Measurements from ENCODE around the gene TLR5. TPM values are rescaled to one million over a fixed set of nuclear protein-coding genes. Genes with fewer than 3 reads are reported as not detected.

Gene TLR5
- total and polyA plus RNA-seq, 2 experiments from 2014 or later = 1.5 to 1.9 TPM

DNA sequence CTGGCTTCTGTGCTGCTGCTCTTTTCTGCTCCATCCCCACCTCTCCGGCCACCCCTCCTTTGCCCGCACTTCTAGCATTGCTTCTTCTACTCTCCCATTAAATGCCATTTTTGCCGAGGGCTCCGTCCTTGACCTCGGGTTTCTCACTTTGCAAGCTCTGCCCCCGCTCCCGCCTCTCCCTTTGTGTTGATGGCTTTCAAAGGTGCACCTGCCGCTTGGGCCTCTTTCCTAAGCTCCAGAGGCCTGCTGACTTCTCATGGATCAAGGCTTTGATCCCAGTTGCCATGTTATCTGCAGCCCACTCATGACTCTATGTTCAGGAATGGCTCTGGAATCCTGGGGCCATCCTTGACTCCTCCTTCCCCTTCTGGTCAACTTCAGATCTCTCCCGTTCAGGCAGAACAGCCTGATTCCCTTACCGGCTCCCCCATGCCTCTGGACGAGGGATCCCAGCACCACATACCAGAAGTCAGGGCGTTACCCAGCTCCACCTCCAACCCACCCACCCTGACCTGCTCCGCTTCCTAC lies 54.3 kb downstream of the TLR5 start:
- Histone ChIP-seq H3K4me3 (no peak overlapping the region), H3K27ac (peak overlapping the region; percentile 88), H3K79me2 (no peaks in the 10 kb centered on the region), H2AFZ (no peak overlapping the region), H4K20me1 (ENCODE audit: insufficient read depth, poor library complexity, severe bottlenecking) (no peaks in the 10 kb centered on the region), H3K4me1 (ENCODE audit: insufficient read depth) (peaks cover 21% of the 10 kb centered on the region), H3K9me3 (ENCODE audit: low read depth) (no peaks in the 10 kb centered on the region), H3K27me3 (no peaks in the 10 kb centered on the region), H3K4me2 (no peak overlapping the region), H3K9me2 (replicated peaks; ENCODE audit: insufficient read depth) (no peaks in the 10 kb centered on the region), H3K36me3 (replicated peaks; ENCODE audit: insufficient read depth, low read depth) (no peaks in the 10 kb centered on the region)
- DNase-seq (ENCODE audit: low spot score) = no peak
- WGBS (ENCODE audit: low lambda C conversion rate, missing lambda C conversion rate) = 75% methylated on average over 13 of the region's 13 CpGs
- no peak for TF ChIP-seq EZH2phosphoT487 (IDR thresholded peaks at IDR 0.05; ENCODE audit: low read depth, severe bottlenecking, unreplicated experiment)
- no peak for TF ChIP-seq EZH2 (IDR thresholded peaks at IDR 0.05; ENCODE audit: borderline replicate concordance)
- TF ChIP-seq, protein P1, sequence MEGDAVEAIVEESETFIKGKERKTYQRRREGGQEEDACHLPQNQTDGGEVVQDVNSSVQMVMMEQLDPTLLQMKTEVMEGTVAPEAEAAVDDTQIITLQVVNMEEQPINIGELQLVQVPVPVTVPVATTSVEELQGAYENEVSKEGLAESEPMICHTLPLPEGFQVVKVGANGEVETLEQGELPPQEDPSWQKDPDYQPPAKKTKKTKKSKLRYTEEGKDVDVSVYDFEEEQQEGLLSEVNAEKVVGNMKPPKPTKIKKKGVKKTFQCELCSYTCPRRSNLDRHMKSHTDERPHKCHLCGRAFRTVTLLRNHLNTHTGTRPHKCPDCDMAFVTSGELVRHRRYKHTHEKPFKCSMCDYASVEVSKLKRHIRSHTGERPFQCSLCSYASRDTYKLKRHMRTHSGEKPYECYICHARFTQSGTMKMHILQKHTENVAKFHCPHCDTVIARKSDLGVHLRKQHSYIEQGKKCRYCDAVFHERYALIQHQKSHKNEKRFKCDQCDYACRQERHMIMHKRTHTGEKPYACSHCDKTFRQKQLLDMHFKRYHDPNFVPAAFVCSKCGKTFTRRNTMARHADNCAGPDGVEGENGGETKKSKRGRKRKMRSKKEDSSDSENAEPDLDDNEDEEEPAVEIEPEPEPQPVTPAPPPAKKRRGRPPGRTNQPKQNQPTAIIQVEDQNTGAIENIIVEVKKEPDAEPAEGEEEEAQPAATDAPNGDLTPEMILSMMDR (IDR thresholded peaks at IDR 0.05; ENCODE audit: poor library complexity) = no peak

GRCh38 chr1:223087291-223088255 lies 55.5 kb downstream of the TLR5 start:
- Histone ChIP-seq H3K27ac (peak overlapping the region; percentile 88), H2AFZ (no peak overlapping the region), H3K79me2 (no peaks in the 10 kb centered on the region), H3K36me3 (replicated peaks; ENCODE audit: insufficient read depth, low read depth) (no peaks in the 10 kb centered on the region), H4K20me1 (ENCODE audit: insufficient read depth, poor library complexity, severe bottlenecking) (no peaks in the 10 kb centered on the region), H3K9me3 (ENCODE audit: low read depth) (no peaks in the 10 kb centered on the region), H3K9me2 (replicated peaks; ENCODE audit: insufficient read depth) (no peaks in the 10 kb centered on the region), H3K4me1 (ENCODE audit: insufficient read depth) (peaks cover 21% of the 10 kb centered on the region), H3K4me2 (peak overlapping the region; percentile 24), H3K27me3 (no peaks in the 10 kb centered on the region), H3K4me3 (no peak overlapping the region)
- WGBS (ENCODE audit: low lambda C conversion rate, missing lambda C conversion rate) = 53% methylated on average over 10 of the region's 10 CpGs
- DNase-seq (ENCODE audit: low spot score) = peak; percentile 47
- TF ChIP-seq EZH2 (IDR thresholded peaks at IDR 0.05; ENCODE audit: borderline replicate concordance) (no peak), EZH2phosphoT487 (IDR thresholded peaks at IDR 0.05; ENCODE audit: low read depth, severe bottlenecking, unreplicated experiment) (no peak)
- TF ChIP-seq, protein P1 (IDR thresholded peaks at IDR 0.05; ENCODE audit: poor library complexity) = no peak

DNA sequence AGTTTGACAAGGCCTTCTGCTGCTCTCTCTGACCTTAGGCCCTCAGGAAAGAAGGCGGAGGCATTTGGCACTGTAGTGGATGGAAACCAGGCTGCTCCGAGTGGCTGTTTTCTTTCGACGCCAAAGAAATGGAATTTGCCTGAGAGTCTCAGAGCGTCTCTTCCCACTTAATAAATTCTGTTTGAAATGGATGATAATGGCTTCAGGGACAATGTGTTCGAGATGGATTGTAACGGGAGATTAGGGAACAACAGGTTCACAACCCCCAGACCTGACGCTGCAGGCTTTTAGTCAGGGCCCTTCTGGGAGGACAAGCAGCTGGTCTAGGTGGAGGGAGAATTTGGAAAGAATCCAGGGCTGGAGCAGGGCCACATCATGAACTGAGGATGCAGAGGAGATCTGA lies 58.6 kb downstream of the TLR5 start:
- no peaks in the 10 kb centered on the region for H3K9me2 ChIP-seq (replicated peaks; ENCODE audit: insufficient read depth)
- H3K4me1 ChIP-seq (ENCODE audit: insufficient read depth) = peaks cover 21% of the 10 kb centered on the region
- H3K9me3 ChIP-seq (ENCODE audit: low read depth) = no peaks in the 10 kb centered on the region
- no peaks in the 10 kb centered on the region for H3K36me3 ChIP-seq (replicated peaks; ENCODE audit: insufficient read depth, low read depth)
- no peaks in the 10 kb centered on the region for H3K27me3 ChIP-seq
- H3K79me2 ChIP-seq = no peaks in the 10 kb centered on the region
- H4K20me1 ChIP-seq (ENCODE audit: insufficient read depth, poor library complexity, severe bottlenecking) = no peaks in the 10 kb centered on the region
- no peak overlapping the region for H2AFZ ChIP-seq
- DNase-seq (ENCODE audit: low spot score) = no peak
- no peak overlapping the region for H3K4me2 ChIP-seq
- 48% methylated on average over 8 of the region's 8 CpGs for WGBS (ENCODE audit: low lambda C conversion rate, missing lambda C conversion rate)
- H3K4me3 ChIP-seq = no peak overlapping the region
- TF ChIP-seq EZH2phosphoT487 (IDR thresholded peaks at IDR 0.05; ENCODE audit: low read depth, severe bottlenecking, unreplicated experiment) (no peak), EZH2 (IDR thresholded peaks at IDR 0.05; ENCODE audit: borderline replicate concordance) (no peak)
- TF ChIP-seq, protein P1 (IDR thresholded peaks at IDR 0.05; ENCODE audit: poor library complexity) = no peak
- H3K27ac ChIP-seq = peak overlapping the region; percentile 36
